GM21423 (cell line): ENCODE results near the gene SCD5.

ENCODE experiments used
- ATAC-seq: cut with Tn5 transposase; IDR thresholded peaks from one replicate; pipeline ENCODE4 v1.9.1; 2021; ENCODE audit warnings: mild to moderate bottlenecking, moderate library complexity; ENCODE audit not compliant: unreplicated experiment

SCD5 gene

GRCh38 chr4:82601242-82602015 lies 197.2 kb downstream of the SCD5 start:
- no peak for ATAC-seq

DNA sequence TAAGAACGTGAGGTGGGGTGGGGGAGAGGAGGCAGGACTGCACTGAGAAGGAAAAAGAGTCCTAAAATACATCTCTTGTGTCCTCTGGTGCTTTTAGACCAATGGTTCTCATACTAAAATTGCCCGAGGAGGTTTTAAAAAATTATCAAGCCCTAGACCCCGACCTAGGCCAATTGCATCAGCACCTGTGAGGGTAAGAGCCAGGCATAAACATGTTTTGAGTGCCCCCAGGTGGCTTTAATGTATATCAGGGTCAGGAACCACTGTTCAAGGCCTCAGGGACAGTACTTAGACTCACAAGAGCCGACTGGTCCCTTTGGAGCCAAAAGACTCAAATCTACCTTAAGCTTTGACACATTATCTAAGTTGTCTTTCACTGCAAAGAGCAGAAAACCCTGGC lies 199.3 kb downstream of the SCD5 start:
- ATAC-seq: no peak

DNA sequence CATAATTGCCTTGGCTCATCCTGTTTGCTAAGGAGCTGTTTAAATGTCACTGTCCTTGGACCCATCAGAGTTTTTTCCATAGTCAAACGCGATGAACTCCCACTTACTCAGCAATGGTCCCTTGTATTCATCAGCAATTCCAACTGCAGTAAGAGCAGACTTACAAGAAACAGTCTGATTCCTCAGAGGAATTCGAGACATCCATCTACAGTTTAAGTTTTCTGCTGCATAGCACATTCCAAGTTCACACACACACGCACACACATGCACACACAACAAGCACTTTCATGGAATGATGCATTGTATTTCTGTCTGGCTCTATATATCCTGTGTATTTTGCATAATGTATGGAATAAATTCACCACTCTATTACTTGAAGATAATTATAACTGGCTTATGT lies 204.1 kb downstream of the SCD5 start:
- ATAC-seq: no peak

DNA sequence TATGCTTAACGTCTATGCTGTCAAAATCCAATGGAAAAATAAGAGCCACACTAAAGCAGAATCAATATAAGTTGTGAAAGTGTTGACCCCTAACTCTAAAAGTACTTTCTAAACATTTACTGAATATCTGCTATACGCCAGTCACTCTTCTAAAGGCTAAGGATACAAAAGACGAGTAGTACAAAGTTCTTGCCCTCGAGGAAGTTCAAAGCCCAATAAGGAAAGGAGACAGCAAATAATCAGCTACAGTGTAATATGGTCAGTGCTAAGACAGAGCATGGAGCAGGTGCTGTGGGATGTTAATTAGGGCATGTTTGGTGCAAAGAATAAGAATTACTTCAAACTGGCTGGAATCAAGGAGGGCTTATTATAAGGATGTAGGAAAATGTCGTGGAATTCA lies 205.2 kb downstream of the SCD5 start:
- no peak for ATAC-seq

GRCh38 chr4:82592639-82593038 lies 206.0 kb downstream of the SCD5 start:
- ATAC-seq: no peak

GRCh38 chr4:82591592-82591991 lies 207.0 kb downstream of the SCD5 start:
- ATAC-seq: no peak

DNA sequence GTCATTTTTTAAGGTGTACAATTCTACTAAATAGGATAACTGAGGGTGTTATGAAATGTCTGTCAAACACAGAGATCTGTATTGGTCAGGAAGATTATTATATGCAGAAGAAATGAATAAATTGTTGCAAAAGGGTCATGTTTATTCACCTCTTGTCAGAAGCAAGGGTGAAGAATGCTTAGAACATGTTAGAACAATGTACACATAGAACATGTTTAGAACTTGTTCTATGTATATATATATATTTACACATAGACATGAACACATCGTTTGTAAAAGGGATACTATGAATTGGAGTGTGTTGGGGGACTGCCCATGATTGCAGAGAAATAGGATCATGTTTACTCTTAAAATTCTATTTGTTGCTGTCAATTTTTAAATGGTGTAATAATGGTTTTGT lies 208.8 kb downstream of the SCD5 start:
- no peak for ATAC-seq

DNA sequence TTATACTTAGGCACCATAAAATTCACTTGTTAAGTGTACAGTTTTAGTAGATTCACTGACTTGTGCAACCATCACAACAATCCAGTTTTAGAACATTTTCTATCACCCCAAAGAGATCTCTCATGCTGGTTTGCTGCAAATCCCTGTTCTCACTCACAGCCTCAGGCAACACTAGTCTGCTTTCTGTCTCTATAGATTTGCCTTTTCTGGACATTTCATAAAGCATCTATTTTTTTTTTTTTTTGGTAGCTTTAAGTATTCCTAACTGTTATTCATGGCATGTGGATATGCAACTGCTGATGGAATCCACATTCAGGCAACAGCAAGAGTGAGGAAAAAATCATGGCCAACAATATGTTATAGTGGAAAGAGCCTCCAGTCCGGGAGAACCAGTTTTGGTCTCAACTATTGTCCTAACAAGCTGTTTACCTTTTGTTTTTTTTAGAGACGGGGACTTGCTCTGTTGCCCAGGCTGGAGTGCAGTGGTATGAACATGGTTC lies 209.8 kb downstream of the SCD5 start:
- ATAC-seq: no peak

GRCh38 chr4:82587826-82588540 lies 210.6 kb downstream of the SCD5 start:
- ATAC-seq: no peak

DNA sequence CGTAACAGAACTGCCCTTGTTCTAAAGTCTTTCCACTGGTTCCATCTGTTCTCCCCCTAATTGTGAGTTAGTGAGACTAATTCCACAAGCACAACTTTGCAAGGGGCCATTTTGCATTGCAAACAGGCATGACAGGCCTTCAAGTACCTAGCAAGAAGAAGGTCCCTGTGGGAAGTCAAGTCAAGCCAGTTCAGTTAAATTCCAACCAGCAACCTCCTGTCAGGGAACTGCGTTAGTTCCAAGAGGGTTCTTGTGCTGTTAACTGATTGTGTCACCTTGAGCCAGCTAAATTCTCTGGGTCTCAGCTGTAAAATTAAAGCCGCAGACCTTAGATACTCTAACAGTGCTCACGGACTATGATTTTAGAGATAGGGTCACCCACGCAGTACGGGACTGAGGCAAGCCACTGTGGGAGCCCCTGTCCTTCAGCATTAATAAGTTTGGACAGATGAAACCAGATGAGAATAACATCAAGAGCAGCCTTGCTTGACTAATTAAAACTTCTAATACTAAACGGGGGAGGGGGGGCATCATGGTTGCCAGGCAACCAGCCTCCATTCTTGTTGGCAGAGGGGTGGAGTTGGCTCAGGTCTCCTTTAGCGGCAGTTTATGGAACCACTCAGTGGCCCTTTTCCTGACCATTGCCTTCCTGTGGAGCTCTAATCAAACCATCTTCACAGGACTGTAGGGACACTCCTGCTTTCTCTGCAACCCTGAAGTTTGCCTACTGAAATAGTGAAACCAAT lies 212.7 kb downstream of the SCD5 start:
- no peak for ATAC-seq

DNA sequence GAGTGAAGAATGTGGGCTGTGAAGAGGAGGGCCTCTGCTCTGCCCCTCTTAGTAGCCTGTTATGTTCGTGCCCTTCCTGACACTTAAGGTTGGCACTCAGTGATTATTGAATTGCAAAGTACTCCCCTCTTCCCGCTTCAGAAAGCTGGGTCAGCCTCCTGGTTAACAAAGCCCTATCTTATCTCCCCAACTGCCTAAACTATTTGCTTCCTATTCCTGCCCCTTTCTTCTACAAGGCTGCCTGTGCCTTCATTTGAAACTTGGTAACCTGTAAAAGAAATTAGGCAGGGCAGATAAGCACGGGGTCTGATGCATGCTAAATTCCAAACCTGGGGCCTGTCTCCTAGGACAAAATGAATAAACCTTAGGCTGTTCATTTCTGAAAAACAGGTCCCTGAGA lies 213.7 kb downstream of the SCD5 start:
- no peak for ATAC-seq

- ATAC-seq: no peak
Measured at GRCh38 chr4:82583897-82584587, 214.6 kb downstream of the SCD5 start.

- ATAC-seq: no peak
Measured at GRCh38 chr4:82579932-82580331, 218.7 kb downstream of the SCD5 start.
